ENCODE measurements around the gene EGLN1. TPM values are rescaled to one million over a fixed set of nuclear protein-coding genes. Genes with fewer than 3 reads are reported as not detected.

Gene EGLN1
- total RNA-seq, 1 donor from 2014 or later: 29.7 TPM

GRCh38 chr1:231381729-231382128 is 40.4 kb downstream of the EGLN1 start:
- intact Hi-C loops (cut with DNase I): no loop called here
- Histone ChIP-seq H3K36me3 (no peaks in the 10 kb centered on the region), H3K4me1 (peaks cover 7% of the 10 kb centered on the region), H3K4me3 (no peak overlapping the region), H3K27ac (no peak overlapping the region), H3K27me3 (ENCODE audit: low read depth) (no peaks in the 10 kb centered on the region), H3K9me3 (no peaks in the 10 kb centered on the region)
- no peak for TF ChIP-seq CTCF (IDR thresholded peaks at IDR 0.05)
- no peak for DNase-seq
- no peak for ATAC-seq

GRCh38 chr1:231376875-231377549 is 45.1 kb downstream of the EGLN1 start:
- Histone ChIP-seq H3K36me3 (no peaks in the 10 kb centered on the region), H3K4me3 (no peak overlapping the region), H3K4me1 (peaks cover 5% of the 10 kb centered on the region), H3K27ac (no peak overlapping the region), H3K9me3 (no peaks in the 10 kb centered on the region), H3K27me3 (ENCODE audit: low read depth) (no peaks in the 10 kb centered on the region)
- intact Hi-C loops (cut with DNase I): no loop called here
- no peak for TF ChIP-seq CTCF (IDR thresholded peaks at IDR 0.05)
- no peak for DNase-seq
- ATAC-seq: peak in 1 of 2 donors; percentile 21

DNA sequence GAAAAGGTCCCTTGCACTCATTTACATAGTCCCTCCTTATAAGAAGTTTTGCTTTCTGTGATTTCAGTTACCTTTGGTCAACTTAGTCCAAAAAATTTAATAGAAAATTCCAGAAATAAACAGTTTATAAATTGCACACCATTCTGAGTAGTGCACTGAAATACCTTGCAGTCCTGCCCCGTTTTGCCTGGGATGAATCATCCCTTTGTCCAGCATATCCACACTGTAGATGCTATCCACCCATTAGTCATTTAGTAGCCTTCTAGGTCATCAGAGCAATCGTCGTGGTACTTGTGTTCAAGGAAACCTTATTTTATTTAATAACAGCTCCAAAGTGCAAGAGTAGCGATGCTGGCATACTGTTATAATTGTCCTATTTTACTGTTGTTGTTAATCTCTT is 46.0 kb downstream of the EGLN1 start:
- H3K36me3 ChIP-seq: no peaks in the 10 kb centered on the region
- DNase-seq: no peak
- no peak overlapping the region for H3K4me3 ChIP-seq
- no peak overlapping the region for H3K27ac ChIP-seq
- H3K9me3 ChIP-seq: no peaks in the 10 kb centered on the region
- no peak for TF ChIP-seq CTCF (IDR thresholded peaks at IDR 0.05)
- intact Hi-C loops (cut with DNase I): no loop called here
- no peak for ATAC-seq
- H3K27me3 ChIP-seq (ENCODE audit: low read depth): no peaks in the 10 kb centered on the region
- H3K4me1 ChIP-seq: no peaks in the 10 kb centered on the region

GRCh38 chr1:231374394-231374793 is 47.7 kb downstream of the EGLN1 start:
- Histone ChIP-seq H3K9me3 (no peaks in the 10 kb centered on the region), H3K4me3 (no peak overlapping the region), H3K36me3 (peaks cover 14% of the 10 kb centered on the region), H3K27ac (no peak overlapping the region), H3K4me1 (no peaks in the 10 kb centered on the region), H3K27me3 (ENCODE audit: low read depth) (no peaks in the 10 kb centered on the region)
- intact Hi-C loops (cut with DNase I): no loop called here
- TF ChIP-seq CTCF (IDR thresholded peaks at IDR 0.05): no peak
- DNase-seq (no peak), ATAC-seq (no peak)

DNA sequence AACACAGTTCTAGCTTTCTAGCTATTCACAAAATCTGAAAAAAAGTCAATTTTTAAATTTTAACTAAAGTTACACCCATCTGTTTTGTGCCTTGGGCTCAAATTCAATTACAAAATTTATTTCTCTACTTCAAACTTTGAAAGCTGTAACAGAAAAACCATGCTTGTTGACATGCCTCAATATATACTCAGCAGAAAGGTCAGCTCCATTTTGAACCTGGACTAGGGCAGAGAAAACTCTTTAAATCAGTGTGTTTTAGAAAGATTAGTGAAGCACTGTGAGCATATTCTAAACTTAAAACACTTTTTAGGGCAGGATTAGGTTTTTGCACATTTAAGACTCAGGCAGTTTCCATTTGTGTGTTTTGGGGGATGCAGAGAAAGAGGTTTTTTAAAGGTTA is 49.6 kb downstream of the EGLN1 start:
- Histone ChIP-seq H3K9me3 (no peaks in the 10 kb centered on the region), H3K36me3 (peaks cover 31% of the 10 kb centered on the region), H3K4me3 (no peak overlapping the region), H3K4me1 (no peaks in the 10 kb centered on the region), H3K27ac (no peak overlapping the region), H3K27me3 (ENCODE audit: low read depth) (no peaks in the 10 kb centered on the region)
- TF ChIP-seq CTCF (IDR thresholded peaks at IDR 0.05): no peak
- intact Hi-C loops (cut with DNase I): no loop called here
- ATAC-seq (no peak), DNase-seq (no peak)
